Superior temporal gyrus (tissue), 1 donor: ENCODE results near the gene AFAP1L2.

ENCODE experiments used
- DNase-seq: peaks from one replicate; pipeline ENCODE4 v3.0.0-alpha.2; 2016; ENCODE audit errors: extremely low spot score

The AFAP1L2 gene

GRCh38 chr10:114266521-114266920 lies 137.8 kb downstream of the AFAP1L2 start:
- DNase-seq: no peak

GRCh38 chr10:114265392-114266053 lies 138.8 kb downstream of the AFAP1L2 start:
- DNase-seq: no peak

- DNase-seq: no peak
Observed at GRCh38 chr10:114262496-114262895, 141.8 kb downstream of the AFAP1L2 start.

GRCh38 chr10:114261076-114261475 lies 143.2 kb downstream of the AFAP1L2 start:
- no peak for DNase-seq

- no peak for DNase-seq
Observed at GRCh38 chr10:114260366-114260765, 143.9 kb downstream of the AFAP1L2 start.

- no peak for DNase-seq
Observed at GRCh38 chr10:114259824-114260223, 144.5 kb downstream of the AFAP1L2 start.

GRCh38 chr10:114258274-114258840 lies 145.9 kb downstream of the AFAP1L2 start:
- no peak for DNase-seq

GRCh38 chr10:114257498-114257897 lies 146.8 kb downstream of the AFAP1L2 start:
- no peak for DNase-seq

GRCh38 chr10:114256822-114257221 lies 147.5 kb downstream of the AFAP1L2 start:
- DNase-seq: no peak

- no peak for DNase-seq
Observed at GRCh38 chr10:114256008-114256765, 148.1 kb downstream of the AFAP1L2 start.

GRCh38 chr10:114255227-114255626 lies 149.1 kb downstream of the AFAP1L2 start:
- no peak for DNase-seq

GRCh38 chr10:114252883-114253282 lies 151.4 kb downstream of the AFAP1L2 start:
- DNase-seq: no peak

GRCh38 chr10:114252092-114252491 lies 152.2 kb downstream of the AFAP1L2 start:
- no peak for DNase-seq

GRCh38 chr10:114250716-114251115 lies 153.6 kb downstream of the AFAP1L2 start:
- no peak for DNase-seq

- no peak for DNase-seq
Observed at GRCh38 chr10:114250236-114250635, 154.1 kb downstream of the AFAP1L2 start.

- no peak for DNase-seq
Observed at GRCh38 chr10:114246679-114247305, 157.5 kb downstream of the AFAP1L2 start.

- DNase-seq: no peak
Observed at GRCh38 chr10:114245121-114245791, 159.0 kb downstream of the AFAP1L2 start.
